Adrenal gland (tissue), 12 donors: ENCODE results near the gene DCAF6. TPM values are rescaled to one million over a fixed set of nuclear protein-coding genes. Genes with fewer than 3 reads are reported as not detected.

Experiments used
- DNase-seq, 7 donors: peaks; one replicate each; pipeline ENCODE4 v3.0.0-alpha.2; 2019 to 2020
- H3K27ac ChIP-seq, 5 donors: fragments of 200-600 bp; sonication (generic) in 4 of 5; 1 replicate in 3 of 5; 2 replicates in 2 of 5; pipeline versions ENCODE4 v1.5.1 to v1.8.0; 2016 to 2020; ENCODE audit warnings: mild to moderate bottlenecking in 1 of 5
- H3K27me3 ChIP-seq: fragments of 200-600 bp; 2 replicates; pipeline ENCODE4 v1.8.0; 2021
- H3K36me3 ChIP-seq, 2 donors: fragments of 200-600 bp; replicated peaks in 1 of 2; 1 replicate in 1 of 2; 2 replicates in 1 of 2; pipeline versions ENCODE4 v1.5.1 to v1.8.0; 2018 to 2022
- H3K4me1 ChIP-seq, 2 donors: fragments of 200-600 bp; replicated peaks in 1 of 2; 1 replicate in 1 of 2; 2 replicates in 1 of 2; pipeline versions ENCODE4 v1.5.1 to v1.8.0; 2018 to 2021
- H3K4me3 ChIP-seq, 4 donors: fragments of 200-600 bp; sonication (generic) in 3 of 4; one replicate each; pipeline ENCODE4 v1.5.1; 2016 to 2018
- H3K9me3 ChIP-seq, 3 donors: fragments of 200-600 bp; sonication (generic) in 1 of 3; replicated peaks in 1 of 3; 1 replicate in 2 of 3; 2 replicates in 1 of 3; pipeline versions ENCODE4 v1.5.1 to v1.8.0; 2016 to 2021
- POLR2A ChIP-seq, 2 donors: fragments of 450-650 bp; IDR thresholded peaks; one replicate each; pipeline ENCODE4 v1.6.1; 2017; ENCODE audit warnings: antibody characterized with exemption in 2 of 2, mild to moderate bottlenecking in 2 of 2, moderate library complexity in 1 of 2
- WGBS, 4 donors: extraction: QIAGEN DNeasy Blood & Tissue Kit in 2 of 4; methylation state at CpG; one replicate each; pipeline versions ENCODE4 v1.1.5 to v1.1.7; 2013 to 2017; 5-methylcytosine and 5-hydroxymethylcytosine counted together
- intact Hi-C, 2 donors: fragments of 100-400 bp; cut with DNase I; formaldehyde crosslinking; loops; one replicate each; pipeline versions ENCODE4 v1.14.1 to v1.15.0; 2022 to 2023
- polyA plus RNA-seq, 3 donors: library from polyadenylated mRNA; stranded (reverse); fragments of 200-250 nt in 2 of 3; fragments of 350-450 nt in 1 of 3; fragmentation: Illumina TruSeq in 1 of 3; extraction: RNeasy Lipid Tissue Mini Kit (QIAGEN cat#74804) in 1 of 3; gene quantifications; one replicate each; pipeline ENCODE4 v1.2.3, GENCODE V29; 2013 to 2014
- total RNA-seq, 9 donors: library from RNA; depleted of rRNA in 4 of 9; stranded (reverse); fragments of >200 nt in 4 of 9; fragments of 120-200 nt in 1 of 9; fragmentation: NEBNext Ultra II Directional in 1 of 9; extraction: Animal tissue kit (Norgen Biotek cat#: 25700) in 1 of 9; gene quantifications; one replicate each; pipeline versions ENCODE4 v1.1.0 to v1.2.4, GENCODE V29; 2013 to 2023
- TF ChIP-seq, protein P1 (sequence below), 6 experiments: fragments of 450-650 bp in 4 of 6; fragments of 200-600 bp in 2 of 6; sonication (generic) in 1 of 6; IDR thresholded peaks; 1 replicate in 5 of 6; 2 replicates in 1 of 6; pipeline versions ENCODE4 v1.5.1 to v1.8.0; 2016 to 2021; ENCODE audit warnings: antibody characterized with exemption in 6 of 6, mild to moderate bottlenecking in 2 of 6, moderate library complexity in 1 of 6
- donor health status: healthy with polysubstance abuse.
- donor health status: Bipolar disorder and iron deficiency.
- donor health status: DM: yes; HTN: yes; CAD: no.
- donor health status: DM: no; HTN: no; CAD: no.
- donor health status: DM: no; HTN: no; CAD: no.
- donor health status: DM: yes; HTN: yes; CAD: no.

DCAF6 gene
- total and polyA plus RNA-seq, 12 donors = 46.4 to 160 (median 90.5) TPM

GRCh38 chr1:167950569-167950968 is 14.1 kb downstream of the DCAF6 start:
- H3K27me3 ChIP-seq = no peaks in the 10 kb centered on the region
- intact Hi-C loops = no loop called here
- H3K4me3 ChIP-seq = no peak overlapping the region
- TF ChIP-seq, protein P1, sequence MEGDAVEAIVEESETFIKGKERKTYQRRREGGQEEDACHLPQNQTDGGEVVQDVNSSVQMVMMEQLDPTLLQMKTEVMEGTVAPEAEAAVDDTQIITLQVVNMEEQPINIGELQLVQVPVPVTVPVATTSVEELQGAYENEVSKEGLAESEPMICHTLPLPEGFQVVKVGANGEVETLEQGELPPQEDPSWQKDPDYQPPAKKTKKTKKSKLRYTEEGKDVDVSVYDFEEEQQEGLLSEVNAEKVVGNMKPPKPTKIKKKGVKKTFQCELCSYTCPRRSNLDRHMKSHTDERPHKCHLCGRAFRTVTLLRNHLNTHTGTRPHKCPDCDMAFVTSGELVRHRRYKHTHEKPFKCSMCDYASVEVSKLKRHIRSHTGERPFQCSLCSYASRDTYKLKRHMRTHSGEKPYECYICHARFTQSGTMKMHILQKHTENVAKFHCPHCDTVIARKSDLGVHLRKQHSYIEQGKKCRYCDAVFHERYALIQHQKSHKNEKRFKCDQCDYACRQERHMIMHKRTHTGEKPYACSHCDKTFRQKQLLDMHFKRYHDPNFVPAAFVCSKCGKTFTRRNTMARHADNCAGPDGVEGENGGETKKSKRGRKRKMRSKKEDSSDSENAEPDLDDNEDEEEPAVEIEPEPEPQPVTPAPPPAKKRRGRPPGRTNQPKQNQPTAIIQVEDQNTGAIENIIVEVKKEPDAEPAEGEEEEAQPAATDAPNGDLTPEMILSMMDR (IDR thresholded peaks at IDR 0.05) = no peak
- TF ChIP-seq POLR2A (IDR thresholded peaks at IDR 0.05) = no peak
- no peak overlapping the region for H3K27ac ChIP-seq
- DNase-seq = no peak
- WGBS, 4 donors = 14 to 25% (median 17%) methylated on average over 1 of the region's 1 CpG
- H3K36me3 ChIP-seq = peaks cover 0 to 18% of the 10 kb centered on the region in 2 donors
- no peaks in the 10 kb centered on the region for H3K9me3 ChIP-seq
- H3K4me1 ChIP-seq = peaks cover 18 to 43% of the 10 kb centered on the region in 2 donors

- intact Hi-C loops = no loop called here
- WGBS, 4 donors = 98 to 100% (median 100%) methylated on average over 2 of the region's 2 CpGs
- H3K27ac ChIP-seq = no peak overlapping the region
- no peaks in the 10 kb centered on the region for H3K9me3 ChIP-seq
- H3K27me3 ChIP-seq = no peaks in the 10 kb centered on the region
- H3K4me1 ChIP-seq = peaks cover 0 to 16% of the 10 kb centered on the region in 2 donors
- H3K4me3 ChIP-seq = no peak overlapping the region
- TF ChIP-seq POLR2A (IDR thresholded peaks at IDR 0.05) = no peak
- TF ChIP-seq, protein P1 (IDR thresholded peaks at IDR 0.05) = no peak
- no peak for DNase-seq
- H3K36me3 ChIP-seq = peaks cover 0 to 18% of the 10 kb centered on the region in 2 donors
Observed at GRCh38 chr1:167955915-167956314, 19.4 kb downstream of the DCAF6 start.

GRCh38 chr1:167957710-167958109 is 21.2 kb downstream of the DCAF6 start:
- intact Hi-C loops = no loop called here
- peaks cover 0 to 13% of the 10 kb centered on the region in 2 donors for H3K4me1 ChIP-seq
- H3K27me3 ChIP-seq = no peaks in the 10 kb centered on the region
- peaks cover 0 to 14% of the 10 kb centered on the region in 2 donors for H3K36me3 ChIP-seq
- H3K4me3 ChIP-seq = no peak overlapping the region
- TF ChIP-seq, protein P1 (IDR thresholded peaks at IDR 0.05) = no peak
- no peak for TF ChIP-seq POLR2A (IDR thresholded peaks at IDR 0.05)
- no peaks in the 10 kb centered on the region for H3K9me3 ChIP-seq
- H3K27ac ChIP-seq = no peak overlapping the region
- DNase-seq = no peak

- peaks cover 0 to 14% of the 10 kb centered on the region in 2 donors for H3K36me3 ChIP-seq
- H3K27ac ChIP-seq = no peak overlapping the region
- H3K27me3 ChIP-seq = no peaks in the 10 kb centered on the region
- H3K4me1 ChIP-seq = peaks cover 14 to 38% of the 10 kb centered on the region in 2 donors
- WGBS, 4 donors = 63 to 69% (median 66%) methylated on average over 4 of the region's 4 CpGs
- no peak overlapping the region for H3K4me3 ChIP-seq
- intact Hi-C loops = no loop called here
- TF ChIP-seq, protein P1 (IDR thresholded peaks at IDR 0.05) = no peak
- no peak for TF ChIP-seq POLR2A (IDR thresholded peaks at IDR 0.05)
- DNase-seq = no peak
- H3K9me3 ChIP-seq = no peaks in the 10 kb centered on the region
Observed at GRCh38 chr1:167964646-167965045, 28.2 kb downstream of the DCAF6 start.
